Muscle of back (tissue), 13 donors: Measurements from ENCODE around the gene ZNF446. TPM values are rescaled to one million over a fixed set of nuclear protein-coding genes. Genes with fewer than 3 reads are reported as not detected.
A peak's percentile ranks its signal among the peaks of the same experiment; 100 is the strongest.
"Not testable (repeated sequence)": the region's sequence is repeated elsewhere in the genome, so short reads cannot be mapped to it uniquely, and the experiment has no call there.

Source experiments
- DNase-seq, 3 donors: peaks; one replicate each; pipeline versions ENCODE4 v3.0.0 to v3.0.0-alpha.2; 2013
- long read RNA-seq, 9 donors: transcript quantifications; one replicate each; lab custom pipeline, GENCODE V29; 2026
- polyA plus RNA-seq, 10 donors: library from polyadenylated mRNA; unstranded; fragments of 120-200 nt; gene quantifications; one replicate each; pipeline ENCODE4 v1.2.1, GENCODE V29; 2013; ENCODE audit not compliant: insufficient read length in 10 of 10

ZNF446 gene
- polyA plus RNA-seq: 1 to 10 TPM; 5.2 to 9.3 (median 6.4) TPM
- long read RNA-seq, donor 1: 0 reads
- long read RNA-seq, donor 2: 0 reads
- long read RNA-seq, donor 3: 0 reads
- long read RNA-seq, donor 4: 0 reads
- long read RNA-seq, donor 5: 0 reads
- long read RNA-seq, donor 6: 0 reads
- long read RNA-seq, donor 7, partial matches to known transcripts: 0 of 1 reads
- long read RNA-seq, donor 7, other reads (novel, unspliced or antisense): 0 of 1 reads
- long read RNA-seq, donor 8, partial matches to known transcripts: 0 of 1 reads
- long read RNA-seq, donor 8, other reads (novel, unspliced or antisense): 0 of 1 reads
- long read RNA-seq, donor 9: 0 reads

- peak; percentile 96 to 99 (median 97) for DNase-seq
These were observed at the start of gene ZNF446 for GRCh38 chr19:58475714-58476497. Gene ZNF446 (plus strand): TSS chr19:58476352. CDS start chr19:58477219, 867 bp downstream.

GRCh38 chr19:58428617-58429016 is 47.5 kb upstream of the ZNF446 start:
- no peak for DNase-seq

DNA sequence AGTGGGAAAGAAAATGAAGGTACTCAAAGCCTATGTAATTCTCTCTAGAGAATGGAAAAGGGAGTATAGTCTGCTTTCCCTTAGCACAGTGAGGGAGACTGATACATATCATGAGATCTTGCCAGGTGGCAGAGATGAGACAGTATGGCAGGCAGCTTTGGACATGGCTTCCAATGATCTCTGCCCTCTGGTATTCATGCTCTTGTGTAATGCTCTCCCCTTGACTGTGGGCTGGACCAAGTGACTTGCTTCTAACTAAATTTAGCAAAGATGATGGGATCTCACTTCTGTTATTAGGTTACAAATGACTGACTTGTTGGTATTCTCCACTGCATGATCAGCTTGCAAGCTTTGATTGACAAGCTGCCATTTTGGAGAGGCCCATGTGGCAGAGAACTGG is 46.4 kb upstream of the ZNF446 start:
- no peak for DNase-seq

DNA sequence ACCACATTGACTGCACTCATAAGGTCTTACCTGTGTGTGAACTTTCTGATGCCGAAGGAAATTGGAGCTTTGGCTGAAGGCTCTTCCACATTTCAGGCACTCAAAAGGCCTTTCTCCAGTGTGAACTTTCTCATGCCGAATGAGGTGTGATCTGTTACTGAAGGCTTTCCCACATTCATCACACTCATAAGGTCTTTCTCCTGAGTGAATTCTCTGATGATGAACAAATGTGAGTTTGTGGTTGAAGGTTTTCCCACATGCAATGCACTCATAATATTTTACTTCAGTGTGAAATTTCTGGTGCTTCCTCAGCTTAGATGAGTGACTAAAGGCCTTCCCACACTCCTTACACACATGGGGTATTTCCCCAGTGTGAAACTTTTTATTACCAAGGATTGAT is 41.9 kb upstream of the ZNF446 start:
- DNase-seq: no peak

GRCh38 chr19:58439576-58440554 is 36.3 kb upstream of the ZNF446 start, which contains the start of gene ZNF132:
Gene ZNF132 (minus strand): TSS chr19:58440153. CDS start chr19:58439821, 332 bp downstream.
- DNase-seq: peak; percentile 99 to 100 (median 99)

GRCh38 chr19:58440556-58440955 is 35.6 kb upstream of the ZNF446 start:
- no peak for DNase-seq

DNA sequence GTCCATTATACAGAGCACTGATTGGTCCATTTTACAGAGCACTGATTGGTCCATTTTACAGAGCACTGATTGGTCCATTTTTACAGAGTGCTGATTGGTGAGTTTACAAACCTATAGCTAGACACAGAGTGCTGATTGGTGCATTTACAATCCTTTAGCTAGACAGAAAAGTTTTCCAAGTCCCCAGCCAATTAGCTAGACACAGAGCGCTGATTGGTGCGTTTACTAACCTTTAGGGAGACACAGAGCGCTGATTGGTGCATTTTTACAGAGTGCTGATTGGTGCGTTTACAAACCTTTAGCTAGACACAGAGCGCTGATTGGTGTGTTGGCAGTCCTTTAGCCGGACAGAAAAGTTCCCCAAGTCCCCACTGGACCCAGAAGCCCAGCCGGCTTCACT is 33.2 kb upstream of the ZNF446 start:
- DNase-seq: not testable (repeated sequence)

- DNase-seq: not testable (repeated sequence)
These were observed 27.3 kb upstream of the ZNF446 start for GRCh38 chr19:58448860-58449259.

GRCh38 chr19:58449980-58450379 is 26.2 kb upstream of the ZNF446 start:
- DNase-seq: not testable (repeated sequence)

GRCh38 chr19:58450856-58451357 is 25.2 kb upstream of the ZNF446 start:
- DNase-seq: no peak

- peak; percentile 95 to 98 (median 97) for DNase-seq
These were observed 24.6 kb upstream of the ZNF446 start, which contains the start of gene ZNF324B for GRCh38 chr19:58451358-58452101. Gene ZNF324B (plus strand): TSS chr19:58451622. CDS start chr19:58453702, 2,080 bp downstream.

GRCh38 chr19:58453743-58454142 is 22.4 kb upstream of the ZNF446 start:
- DNase-seq: no peak

DNA sequence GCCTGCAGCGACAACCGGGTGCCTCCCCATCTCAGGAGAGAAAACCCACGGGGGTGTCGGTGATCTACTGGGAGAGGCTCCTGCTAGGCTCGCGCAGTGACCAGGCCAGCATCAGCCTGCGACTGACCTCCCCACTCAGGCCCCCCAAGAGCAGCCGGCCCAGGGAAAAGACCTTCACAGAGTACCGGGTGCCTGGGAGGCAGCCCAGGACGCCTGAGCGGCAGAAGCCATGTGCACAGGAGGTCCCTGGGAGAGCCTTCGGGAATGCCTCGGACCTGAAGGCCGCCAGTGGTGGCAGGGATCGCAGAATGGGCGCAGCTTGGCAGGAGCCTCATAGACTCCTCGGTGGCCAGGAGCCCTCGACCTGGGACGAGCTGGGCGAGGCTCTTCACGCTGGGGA is 20.8 kb upstream of the ZNF446 start:
- DNase-seq: no peak

DNA sequence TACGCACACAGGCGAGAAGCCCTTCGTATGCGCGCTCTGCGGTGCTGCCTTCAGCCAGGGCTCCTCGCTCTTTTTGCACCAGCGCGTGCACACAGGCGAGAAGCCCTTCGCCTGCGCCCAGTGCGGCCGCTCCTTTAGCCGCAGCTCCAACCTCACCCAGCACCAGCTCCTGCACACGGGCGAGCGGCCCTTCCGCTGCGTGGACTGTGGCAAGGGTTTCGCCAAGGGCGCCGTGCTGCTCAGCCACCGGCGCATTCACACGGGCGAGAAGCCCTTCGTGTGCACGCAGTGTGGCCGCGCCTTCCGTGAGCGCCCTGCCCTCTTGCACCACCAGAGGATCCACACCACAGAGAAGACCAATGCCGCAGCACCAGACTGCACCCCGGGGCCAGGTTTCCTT is 20.0 kb upstream of the ZNF446 start:
- no peak for DNase-seq

DNA sequence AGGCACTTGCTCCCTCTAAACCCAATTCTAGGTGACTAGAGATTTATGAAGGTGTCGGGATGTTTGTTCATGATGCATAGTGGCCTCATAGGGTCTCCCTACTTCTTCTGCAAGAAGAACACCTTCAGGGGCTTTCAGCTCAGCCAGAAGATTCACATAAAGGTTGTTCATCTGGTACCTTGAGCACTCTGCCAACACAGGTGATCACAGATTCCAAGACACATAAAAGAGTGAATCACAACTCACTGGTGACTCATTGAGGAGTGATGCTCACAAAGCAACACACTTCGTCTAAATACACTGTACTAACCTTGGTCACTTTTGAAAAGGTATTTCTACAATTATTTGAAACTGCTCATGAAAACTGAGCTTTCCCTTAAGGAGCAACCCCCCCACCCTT is 16.1 kb upstream of the ZNF446 start:
- DNase-seq: no peak

- DNase-seq: no peak
These were observed 9.9 kb upstream of the ZNF446 start for GRCh38 chr19:58466089-58466759.

GRCh38 chr19:58466760-58467589 is 9.2 kb upstream of the ZNF446 start, which contains the start of gene ZNF324:
Gene ZNF324 (plus strand): TSS chr19:58467080. CDS start chr19:58469186, 2,106 bp downstream.
- peak; percentile 96 to 99 (median 98) for DNase-seq

DNA sequence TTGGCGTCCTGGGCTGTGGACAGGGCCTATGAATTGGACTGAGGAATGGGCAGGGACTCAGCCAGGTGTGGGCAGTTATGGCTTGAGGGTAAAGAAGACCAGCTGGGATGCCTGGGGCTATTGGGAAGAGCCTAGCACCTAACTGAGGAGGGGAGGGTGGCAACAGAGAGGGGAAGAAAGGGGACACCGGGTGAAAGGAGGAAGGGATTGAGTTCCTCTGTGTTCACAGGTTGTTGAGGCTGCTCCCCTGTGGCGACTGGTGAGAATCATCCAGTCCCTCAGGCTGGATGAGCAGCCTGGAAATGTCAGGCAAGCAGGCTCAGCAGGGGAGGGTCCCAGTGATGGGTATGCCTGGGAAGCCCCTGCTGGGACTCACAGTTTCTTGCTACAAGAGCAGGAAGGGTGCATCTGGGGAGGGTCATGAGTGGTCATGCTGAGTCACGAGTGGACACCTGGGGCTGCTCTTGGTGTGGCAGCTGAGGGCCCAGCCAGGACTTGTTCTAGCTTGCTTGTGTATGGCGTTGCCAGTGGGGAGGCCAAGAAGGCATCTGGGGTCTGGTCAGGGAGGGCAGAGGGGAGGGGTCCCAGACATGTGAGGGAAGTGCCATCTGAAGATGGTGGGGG is 7.8 kb upstream of the ZNF446 start:
- DNase-seq: no peak
